Neural progenitor cell (in vitro differentiated cells): ENCODE results near the gene C2CD5. TPM values are rescaled to one million over a fixed set of nuclear protein-coding genes. Genes with fewer than 3 reads are reported as not detected.

Experiments
- DNase-seq: peaks from one replicate; pipeline ENCODE4 v3.0.0-alpha.2; 2016; ENCODE audit warnings: low spot score
- H2AFZ ChIP-seq: fragments of 200-600 bp; sonication (generic); replicated peaks from 2 replicates; pipeline ENCODE4 v1.6.1; 2016; ENCODE audit warnings: antibody characterized with exemption
- H3F3A ChIP-seq: fragments of 200-600 bp; sonication (generic); 2 replicates; pipeline ENCODE4 v1.6.1; 2016; ENCODE audit warnings: antibody characterized with exemption, low read depth
- H3K27ac ChIP-seq: fragments of 200-600 bp; sonication (generic); 2 replicates; pipeline ENCODE4 v1.5.1; 2016; ENCODE audit warnings: mild to moderate bottlenecking
- H3K27me3 ChIP-seq: fragments of 200-600 bp; sonication (generic); 2 replicates; pipeline ENCODE4 v1.6.1; 2016; ENCODE audit warnings: mild to moderate bottlenecking, moderate library complexity
- H3K36me3 ChIP-seq: fragments of 200-600 bp; sonication (generic); 2 replicates; pipeline ENCODE4 v1.5.1; 2016
- H3K4me1 ChIP-seq: fragments of 200-600 bp; sonication (generic); 2 replicates; pipeline ENCODE4 v1.6.1; 2016; ENCODE audit warnings: mixed run types
- H3K4me2 ChIP-seq: fragments of 200-600 bp; sonication (generic); 2 replicates; pipeline ENCODE4 v1.6.1; 2016
- H3K4me3 ChIP-seq: fragments of 200-600 bp; sonication (generic); 2 replicates; pipeline ENCODE4 v1.5.1; 2016
- H3K79me2 ChIP-seq: fragments of 200-600 bp; sonication (generic); 2 replicates; pipeline ENCODE4 v1.6.1; 2016; ENCODE audit warnings: low read depth
- H3K9ac ChIP-seq: fragments of 200-600 bp; sonication (generic); 2 replicates; pipeline ENCODE4 v1.6.1; 2016
- H3K9me3 ChIP-seq: fragments of 200-600 bp; sonication (generic); 2 replicates; pipeline ENCODE4 v1.5.1; 2016; ENCODE audit warnings: low read depth
- H4K20me1 ChIP-seq: fragments of 200-600 bp; sonication (generic); 2 replicates; pipeline ENCODE4 v1.6.1; 2016; ENCODE audit warnings: low read depth
- H3K27ac Mint-ChIP-seq: 3 replicates; pipeline ENCODE4 v1.8.0; 2021; ENCODE audit warnings: mixed read lengths
- H3K27me3 Mint-ChIP-seq: 2 replicates; pipeline ENCODE4 v1.8.0; 2022; ENCODE audit warnings: low read depth, mild to moderate bottlenecking, inconsistent platforms, moderate library complexity, mixed read lengths; ENCODE audit not compliant: insufficient read depth
- H3K36me3 Mint-ChIP-seq: 3 replicates; pipeline ENCODE4 v1.8.0; 2021; ENCODE audit warnings: mixed read lengths
- H3K4me1 Mint-ChIP-seq: 3 replicates; pipeline ENCODE4 v1.8.0; 2021; ENCODE audit warnings: mixed read lengths
- H3K4me3 Mint-ChIP-seq: 3 replicates; pipeline ENCODE4 v1.8.0; 2021; ENCODE audit warnings: mild to moderate bottlenecking, moderate library complexity, mixed read lengths
- H3K9me3 Mint-ChIP-seq: 3 replicates; pipeline ENCODE4 v1.8.0; 2020; ENCODE audit warnings: mixed read lengths
- CTCF ChIP-seq: fragments of 200-600 bp; sonication (generic); IDR thresholded peaks from 2 replicates; pipeline ENCODE4 v1.5.1; 2017; ENCODE audit warnings: antibody characterized with exemption, mild to moderate bottlenecking
- EZH2 ChIP-seq: fragments of 200-600 bp; sonication (generic); IDR thresholded peaks from 2 replicates; pipeline ENCODE4 v1.6.1; 2017; ENCODE audit warnings: antibody characterized with exemption, mild to moderate bottlenecking, moderate library complexity
- EZH2phosphoT487 ChIP-seq: fragments of 200-600 bp; sonication (generic); IDR thresholded peaks from 2 replicates; pipeline ENCODE4 v1.6.1; 2017; ENCODE audit warnings: antibody characterized with exemption
- total RNA-seq: library from RNA; depleted of rRNA; stranded (reverse); fragments of >200 nt; gene quantifications from 2 replicates; pipeline ENCODE4 v1.2.3, GENCODE V29; 2015; ENCODE audit warnings: low replicate concordance

The C2CD5 gene
- total RNA-seq, 1 donor from 2014 or later = 86.9 TPM

GRCh38 chr12:22536346-22536945 lies 7.9 kb downstream of the C2CD5 start:
- Histone ChIP-seq H3K27me3 (no peaks in the 10 kb centered on the region), H4K20me1 (no peaks in the 10 kb centered on the region), H3K36me3 (peaks cover 8% of the 10 kb centered on the region), H3K4me2 (no peak overlapping the region), H3K27ac (no peak overlapping the region), H3F3A (no peaks in the 10 kb centered on the region), H3K9ac (no peak overlapping the region), H3K9me3 (no peaks in the 10 kb centered on the region), H3K79me2 (peaks cover 26% of the 10 kb centered on the region), H2AFZ (no peak overlapping the region), H3K4me1 (no peaks in the 10 kb centered on the region), H3K4me3 (no peak overlapping the region)
- Mint-ChIP-seq H3K27ac (no peak overlapping the region), H3K4me3 (no peak overlapping the region), H3K27me3 (no peaks in the 10 kb centered on the region), H3K9me3 (peaks cover 15% of the 10 kb centered on the region), H3K36me3 (peaks cover 41% of the 10 kb centered on the region), H3K4me1 (no peaks in the 10 kb centered on the region)
- no peak for DNase-seq
- no peak for TF ChIP-seq CTCF
- no peak for TF ChIP-seq EZH2phosphoT487
- TF ChIP-seq EZH2 = no peak

- no peaks in the 10 kb centered on the region for H3K27me3 Mint-ChIP-seq
- H3K4me3 Mint-ChIP-seq = no peak overlapping the region
- Histone ChIP-seq H3K27ac (no peak overlapping the region), H4K20me1 (no peaks in the 10 kb centered on the region), H3K27me3 (no peaks in the 10 kb centered on the region), H3K4me2 (no peak overlapping the region), H3K9me3 (no peaks in the 10 kb centered on the region), H3F3A (no peaks in the 10 kb centered on the region), H2AFZ (no peak overlapping the region), H3K36me3 (peaks cover 14% of the 10 kb centered on the region), H3K4me3 (no peak overlapping the region), H3K9ac (no peak overlapping the region), H3K4me1 (no peaks in the 10 kb centered on the region), H3K79me2 (peaks cover 20% of the 10 kb centered on the region)
- DNase-seq = no peak
- H3K36me3 Mint-ChIP-seq = peaks cover 40% of the 10 kb centered on the region
- H3K9me3 Mint-ChIP-seq = peaks cover 20% of the 10 kb centered on the region
- no peak for TF ChIP-seq EZH2phosphoT487
- no peak for TF ChIP-seq CTCF
- no peak for TF ChIP-seq EZH2
- no peak overlapping the region for H3K27ac Mint-ChIP-seq
- no peaks in the 10 kb centered on the region for H3K4me1 Mint-ChIP-seq
Measured at GRCh38 chr12:22535478-22535877, 8.9 kb downstream of the C2CD5 start.

- H3K27ac Mint-ChIP-seq = no peak overlapping the region
- Histone ChIP-seq H3K79me2 (peaks cover 16% of the 10 kb centered on the region), H3K4me3 (no peak overlapping the region), H3K36me3 (peaks cover 14% of the 10 kb centered on the region), H3K27me3 (no peaks in the 10 kb centered on the region), H3K4me1 (no peaks in the 10 kb centered on the region), H2AFZ (no peak overlapping the region), H3F3A (no peaks in the 10 kb centered on the region), H4K20me1 (no peaks in the 10 kb centered on the region), H3K9ac (no peak overlapping the region), H3K4me2 (no peak overlapping the region), H3K9me3 (no peaks in the 10 kb centered on the region), H3K27ac (no peak overlapping the region)
- no peak for DNase-seq
- H3K36me3 Mint-ChIP-seq = peaks cover 37% of the 10 kb centered on the region
- no peak overlapping the region for H3K4me3 Mint-ChIP-seq
- no peak for TF ChIP-seq EZH2phosphoT487
- no peak for TF ChIP-seq EZH2
- no peak for TF ChIP-seq CTCF
- no peaks in the 10 kb centered on the region for H3K27me3 Mint-ChIP-seq
- H3K4me1 Mint-ChIP-seq = no peaks in the 10 kb centered on the region
- H3K9me3 Mint-ChIP-seq = peaks cover 20% of the 10 kb centered on the region
Measured at GRCh38 chr12:22535038-22535437, 9.3 kb downstream of the C2CD5 start.
